ENCODE results near the gene CIRBP. TPM values are rescaled to one million over a fixed set of nuclear protein-coding genes. Genes with fewer than 3 reads are reported as not detected.

Gene CIRBP
- total and polyA plus RNA-seq, 2 of the 13 experiments (the other 11 are each of a cell fraction or from before 2014, with no cell fraction given): 133 to 140 TPM

GRCh38 chr19:1286487-1287353 is 17.6 kb downstream of the CIRBP start:
- intact Hi-C loops (cut with micrococcal nuclease; ENCODE audit: unreplicated experiment) (no loop called here), in situ Hi-C loops (cut with HindIII; ENCODE audit: extremely low pct_ligation_motif_present, low pct_unique_long_range_greater_than_20kb) (no loop called here)
- H3K27ac ChIP-seq (ENCODE audit: extremely low read length, insufficient read depth, low read length): peak overlapping the region; percentile 52
- ChIA-PET CTCF (ENCODE audit: low intra/inter-chr PET ratio, low total read pairs) (no interaction called here), POLR2A (interaction anchor here (0.6 to 1.7 kb wide), 4 partner anchors 12 to 58 kb away, joined by 3 to 8 read pairs (median 4); partner anchors contain the start of genes CIRBP and FAM174C)
- no peaks in the 10 kb centered on the region for H4K20me1 ChIP-seq (ENCODE audit: insufficient read depth, low read length)
- FAIRE-seq (no peak), ATAC-seq (no peak), DNase-seq (ENCODE audit: low spot score) (no peak)
- H3K9me3 ChIP-seq (ENCODE audit: low read length): no peaks in the 10 kb centered on the region
- peak overlapping the region; percentile 75 to 89 (median 82) for H3K4me3 ChIP-seq (replicated peaks in 1 of 3; ENCODE audit: insufficient read depth in 1 of 3, low read depth in 2 of 3, low read length in 3 of 3)
- H3K4me1 ChIP-seq (ENCODE audit: insufficient read depth, low read length): peaks cover 76% of the 10 kb centered on the region
- 6% methylated on average over 3 of the region's 38 CpGs for WGBS (ENCODE audit: low lambda C conversion rate)
- H2AFZ ChIP-seq (ENCODE audit: low read length): no peak overlapping the region
- no TSS peak for BruUV-seq (replicated peaks)
- H3K79me2 ChIP-seq (ENCODE audit: insufficient read depth, low read length): peaks cover 45% of the 10 kb centered on the region
- H3K36me3 ChIP-seq (replicated peaks in 1 of 2; ENCODE audit: control insufficient read depth in 1 of 2, insufficient read depth in 2 of 2, low read length in 2 of 2): peaks cover 0 to 3% of the 10 kb centered on the region in 2 experiments; a peak in 1 of 5 replicates
- H3K4me2 ChIP-seq (ENCODE audit: low read depth, low read length): peak overlapping the region; percentile 81
- peak overlapping the region; percentile 71 for H3K9ac ChIP-seq (ENCODE audit: insufficient read depth, low read depth, low read length)
- H3K27me3 ChIP-seq (ENCODE audit: control insufficient read depth in 1 of 2, insufficient read depth in 2 of 2, low read length in 2 of 2): no peaks in the 10 kb centered on the region; a peak in 1 of 5 replicates
- no peak for TF ChIP-seq NFYC (CRISPR knock-in tag; IDR thresholded peaks at IDR 0.05)
- no peak for TF ChIP-seq ZBTB40 (IDR thresholded peaks at IDR 0.05)
- 0 out of 2 replicates have a peak, but pooled peaks have one; percentile 34 for TF ChIP-seq ZBTB40 (CRISPR knock-in tag; IDR thresholded peaks at IDR 0.05)
- no peak for TF ChIP-seq HNRNPL (IDR thresholded peaks at IDR 0.05; ENCODE audit: low read depth, low read length)
- no peak for TF ChIP-seq DPF2 (CRISPR knock-in tag; IDR thresholded peaks at IDR 0.05; ENCODE audit: borderline replicate concordance, low read depth)
- 0 out of 2 replicates have a peak, but pooled peaks have one; percentile 14 for TF ChIP-seq ZNF142 (CRISPR knock-in tag; IDR thresholded peaks at IDR 0.05)
- no peak for TF ChIP-seq ZNF234 (CRISPR knock-in tag; conservative IDR thresholded peaks at IDR 0.05)
- TF ChIP-seq ZNF296 (CRISPR knock-in tag; conservative IDR thresholded peaks at IDR 0.05): no peak

Data from HepG2 (cell line).